OCI-LY1 (cell line): Measurements from ENCODE around the gene PLCB4.

Experiments used
- CTCF ChIP-seq: fragments of 200-600 bp; sonication (generic), shearing (Covaris generic); IDR thresholded peaks from 2 replicates; pipeline ENCODE4 v1.5.1; 2017; ENCODE audit warnings: mild to moderate bottlenecking, antibody characterized with exemption, low read length, moderate library complexity, mixed read lengths
- EZH2 ChIP-seq: fragments of 200-600 bp; sonication (generic), shearing (Covaris generic); IDR thresholded peaks from 2 replicates; pipeline ENCODE4 v1.8.0; 2017; ENCODE audit warnings: borderline replicate concordance, mixed run types, mild to moderate bottlenecking, antibody characterized with exemption, low read length, moderate library complexity, mixed read lengths

GRCh38 chr20:9243986-9244385, 175.1 kb downstream of the PLCB4 start:
- TF ChIP-seq CTCF (no peak), EZH2 (no peak)
